HG03097 (cell line): ENCODE data around the gene SMG9.

Experiments
- ATAC-seq: cut with Tn5 transposase; IDR thresholded peaks from one replicate; pipeline ENCODE4 v1.9.1; 2021; ENCODE audit not compliant: unreplicated experiment, low FRiP score

SMG9 gene

GRCh38 chr19:43760941-43761340 is 6.2 kb upstream of the SMG9 start:
- no peak for ATAC-seq

GRCh38 chr19:43759515-43759914 is 4.8 kb upstream of the SMG9 start:
- no peak for ATAC-seq

GRCh38 chr19:43755256-43755801 is 567 bp upstream of the SMG9 start:
- no peak for ATAC-seq

GRCh38 chr19:43754253-43754502 is 584 bp downstream of the SMG9 start:
- no peak for ATAC-seq

- ATAC-seq = no peak
Observed at GRCh38 chr19:43752287-43752875, 2.4 kb downstream of the SMG9 start.

- no peak for ATAC-seq
Observed at GRCh38 chr19:43751466-43752220, 3.1 kb downstream of the SMG9 start.

GRCh38 chr19:43749898-43750297 is 4.9 kb downstream of the SMG9 start:
- no peak for ATAC-seq

- no peak for ATAC-seq
Observed at GRCh38 chr19:43749152-43749551, 5.6 kb downstream of the SMG9 start.

GRCh38 chr19:43748685-43749084 is 6.1 kb downstream of the SMG9 start:
- no peak for ATAC-seq

GRCh38 chr19:43748205-43748594 is 6.6 kb downstream of the SMG9 start:
- no peak for ATAC-seq

- no peak for ATAC-seq
Observed at GRCh38 chr19:43747557-43748204, 7.1 kb downstream of the SMG9 start.

GRCh38 chr19:43743059-43743458 is 11.7 kb downstream of the SMG9 start:
- no peak for ATAC-seq

GRCh38 chr19:43741075-43741825 is 13.5 kb downstream of the SMG9 start:
- ATAC-seq = no peak

GRCh38 chr19:43739439-43740235 is 15.1 kb downstream of the SMG9 start:
- no peak for ATAC-seq

GRCh38 chr19:43738780-43739211 is 16.0 kb downstream of the SMG9 start:
- ATAC-seq = no peak

- no peak for ATAC-seq
Observed at GRCh38 chr19:43735957-43736356, 18.8 kb downstream of the SMG9 start.

GRCh38 chr19:43735013-43735412 is 19.7 kb downstream of the SMG9 start:
- no peak for ATAC-seq

- ATAC-seq = no peak
Observed at GRCh38 chr19:43731846-43732245, 22.9 kb downstream of the SMG9 start.

- ATAC-seq = no peak
Observed at GRCh38 chr19:43731346-43731745, 23.4 kb downstream of the SMG9 start.

- ATAC-seq = no peak
Observed at GRCh38 chr19:43729919-43730318, 24.8 kb downstream of the SMG9 start.

GRCh38 chr19:43727593-43727853 is 27.2 kb downstream of the SMG9 start:
- ATAC-seq = no peak
